C4-2B (cell line): Measurements from ENCODE around the gene NFKB2.

Experiments used
- ZFX ChIP-seq: fragments of 450-650 bp; IDR thresholded peaks from 2 replicates; pipeline ENCODE4 v1.6.1; 2017
- TF ChIP-seq, protein P1 (sequence below): fragments of 450-650 bp; conservative IDR thresholded peaks from 2 replicates; pipeline ENCODE4 v1.5.1; 2017; ENCODE audit warnings: mild to moderate bottlenecking

DNA sequence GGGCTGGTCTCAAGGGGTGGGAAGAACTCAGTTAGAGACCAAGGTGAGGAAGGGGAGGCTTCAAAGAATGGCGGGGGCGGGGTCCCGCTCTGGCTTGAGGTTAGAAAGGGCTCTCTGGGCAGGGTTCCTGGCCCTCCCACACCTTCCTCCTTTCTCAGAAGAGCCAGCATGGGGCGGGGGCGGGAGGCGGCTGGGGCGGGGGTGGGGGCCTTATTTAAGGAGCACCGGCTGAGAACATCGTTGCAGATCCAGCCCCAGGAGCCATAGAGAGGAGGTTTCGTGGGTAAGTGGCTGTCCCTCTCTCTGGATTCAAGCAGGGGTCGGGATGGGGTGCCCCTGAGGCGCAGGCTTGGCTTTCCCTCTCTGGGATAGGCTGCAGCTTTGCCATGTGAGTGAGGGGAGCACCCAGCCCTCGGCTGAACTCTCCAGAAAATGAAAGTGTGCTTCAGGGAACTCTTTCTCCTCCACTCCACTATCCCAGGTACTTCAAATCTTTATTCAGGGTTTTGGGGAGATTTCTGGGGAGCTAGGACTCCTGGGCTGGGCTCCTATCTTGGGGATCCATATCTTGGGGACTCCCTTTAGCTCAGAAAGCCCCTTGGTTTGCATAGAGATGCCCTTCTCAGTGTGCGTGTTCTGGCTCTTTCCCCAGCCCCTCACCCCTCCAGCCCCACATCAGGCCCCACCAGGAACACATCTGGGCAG is 40.2 kb downstream of the NFKB2 start:
- TF ChIP-seq, protein P1, sequence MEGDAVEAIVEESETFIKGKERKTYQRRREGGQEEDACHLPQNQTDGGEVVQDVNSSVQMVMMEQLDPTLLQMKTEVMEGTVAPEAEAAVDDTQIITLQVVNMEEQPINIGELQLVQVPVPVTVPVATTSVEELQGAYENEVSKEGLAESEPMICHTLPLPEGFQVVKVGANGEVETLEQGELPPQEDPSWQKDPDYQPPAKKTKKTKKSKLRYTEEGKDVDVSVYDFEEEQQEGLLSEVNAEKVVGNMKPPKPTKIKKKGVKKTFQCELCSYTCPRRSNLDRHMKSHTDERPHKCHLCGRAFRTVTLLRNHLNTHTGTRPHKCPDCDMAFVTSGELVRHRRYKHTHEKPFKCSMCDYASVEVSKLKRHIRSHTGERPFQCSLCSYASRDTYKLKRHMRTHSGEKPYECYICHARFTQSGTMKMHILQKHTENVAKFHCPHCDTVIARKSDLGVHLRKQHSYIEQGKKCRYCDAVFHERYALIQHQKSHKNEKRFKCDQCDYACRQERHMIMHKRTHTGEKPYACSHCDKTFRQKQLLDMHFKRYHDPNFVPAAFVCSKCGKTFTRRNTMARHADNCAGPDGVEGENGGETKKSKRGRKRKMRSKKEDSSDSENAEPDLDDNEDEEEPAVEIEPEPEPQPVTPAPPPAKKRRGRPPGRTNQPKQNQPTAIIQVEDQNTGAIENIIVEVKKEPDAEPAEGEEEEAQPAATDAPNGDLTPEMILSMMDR, result no peak
- no peak for TF ChIP-seq ZFX
